ACHN (cell line): Measurements from ENCODE around the gene NPPA.
A peak's percentile ranks its signal among the peaks of the same experiment; 100 is the strongest.

Source experiments
- DNase-seq: peaks from one replicate; pipeline ENCODE4 v3.0.0-alpha.2; 2015
- in situ Hi-C: cut with HindIII; loops from 2 replicates; pipeline ENCODE4 v1.10.0; 2017; ENCODE audit warnings: low sequenced_read_pairs, low pct_ligation_motif_present, low pct_unique_long_range_greater_than_20kb

The NPPA gene

GRCh38 chr1:11799896-11800295 lies 47.7 kb downstream of the NPPA start:
- no peak for DNase-seq

GRCh38 chr1:11799099-11799498 lies 48.5 kb downstream of the NPPA start:
- in situ Hi-C loops = no loop called here
- no peak for DNase-seq

More at GRCh38 chr1:11799896-11800295, 47.7 kb downstream of the NPPA start:
- in situ Hi-C loops = no loop called here

- peak; percentile 78 for DNase-seq
- in situ Hi-C loops = no loop called here
Measured at GRCh38 chr1:11797525-11798216, 49.9 kb downstream of the NPPA start.

- peak; percentile 92 for DNase-seq
- in situ Hi-C loops = no loop called here
Measured at GRCh38 chr1:11796036-11796828, 51.4 kb downstream of the NPPA start.
